Suppressor macrophage treated with lipopolysaccharide for 1 hour (primary cell): Measurements from ENCODE around the gene PLCB3.
"Not testable (repeated sequence)": the region's sequence is repeated elsewhere in the genome, so short reads cannot be mapped to it uniquely, and the experiment has no call there.

Experiments used
- DNase-seq, 3 donors: peaks; one replicate each; pipeline ENCODE4 v3.0.0-alpha.2; 2020 to 2022

The PLCB3 gene

DNA sequence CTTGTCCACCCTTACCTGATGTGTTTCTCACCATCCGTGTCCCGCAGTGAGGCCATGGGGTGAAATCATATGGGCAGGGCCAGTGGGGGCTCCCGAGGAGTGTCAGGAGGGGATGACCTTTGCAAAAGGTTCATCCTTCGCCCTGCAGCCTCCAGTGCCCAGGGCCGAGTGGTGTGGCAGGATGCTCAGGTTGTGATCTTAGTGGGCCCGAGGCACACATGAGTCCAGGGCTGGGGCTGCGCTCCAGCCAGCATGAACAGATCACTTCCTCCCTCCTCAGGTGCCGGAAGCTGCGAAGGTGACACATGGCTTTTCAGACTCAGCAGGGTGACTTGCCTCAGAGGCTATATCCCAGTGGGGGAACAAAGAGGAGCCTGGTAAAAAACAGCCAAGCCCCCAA, 13.3 kb upstream of the PLCB3 start:
- no peak for DNase-seq

DNA sequence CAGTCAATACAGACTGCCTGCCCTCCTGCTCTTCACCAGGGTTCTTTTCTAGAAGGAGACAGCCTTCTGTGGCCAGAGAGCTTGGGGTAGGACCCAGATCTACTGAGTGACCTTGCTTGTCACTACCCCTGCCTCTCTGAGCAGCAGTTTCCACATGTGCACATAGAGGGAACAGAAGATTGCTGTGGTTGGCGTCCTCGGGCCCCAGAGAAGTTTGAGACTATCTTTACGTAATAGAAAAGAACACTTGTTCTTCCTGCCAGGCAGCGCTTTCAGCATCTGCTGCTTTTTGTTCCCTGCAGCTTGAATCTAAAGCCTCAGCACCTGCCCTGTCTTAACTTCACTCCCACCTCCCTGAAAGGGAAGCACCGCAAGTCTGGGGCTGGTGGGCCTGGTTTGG, 12.3 kb upstream of the PLCB3 start:
- DNase-seq = peak in 1 of 3 donors; percentile 32

- DNase-seq = peak; percentile 92 to 98 (median 94)
These were observed 11.5 kb upstream of the PLCB3 start for GRCh38 chr11:64239662-64240434.

DNA sequence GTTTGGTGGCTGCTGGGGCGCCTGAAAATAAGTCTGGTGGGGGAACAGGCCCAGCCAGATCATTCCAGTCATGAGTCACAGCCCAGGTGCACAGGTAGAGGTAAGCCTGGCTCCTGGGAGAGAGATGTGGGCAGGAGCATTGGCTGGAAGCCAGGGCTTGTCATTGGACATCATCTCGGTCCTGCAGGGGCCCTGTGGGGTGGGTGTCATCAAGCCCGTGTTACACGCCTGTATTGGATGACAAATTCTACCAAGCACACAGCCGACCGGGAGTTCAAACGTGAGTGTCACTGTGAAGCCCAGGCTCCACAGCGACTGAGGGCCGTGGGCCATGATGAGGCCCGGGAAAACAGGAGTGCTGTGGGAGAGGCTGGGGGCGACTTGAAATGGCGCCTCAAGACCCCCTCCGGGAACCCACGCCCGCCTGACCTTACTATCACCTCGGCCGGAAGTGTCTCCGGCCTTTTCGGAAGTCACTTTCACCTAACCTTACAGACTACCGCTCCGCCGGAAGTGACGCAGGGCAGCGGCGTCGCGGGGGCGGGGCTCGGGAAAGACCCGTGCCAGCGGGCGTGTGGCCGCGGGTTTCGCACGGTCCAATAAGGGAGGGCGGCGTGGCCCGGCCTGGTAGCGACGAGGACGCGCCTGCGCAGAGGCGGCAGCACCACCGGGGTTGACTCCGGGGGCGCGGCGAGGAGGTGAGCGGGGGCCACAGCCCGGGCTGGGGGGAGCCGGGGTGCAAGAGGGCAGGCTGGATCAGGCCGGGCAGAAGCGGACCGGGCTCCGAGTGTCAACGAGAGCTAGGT, 10.7 kb upstream of the PLCB3 start, which contains the start of gene FKBP2:
FKBP2 (plus strand) TSS at position 661 of the 806 bp plus-strand sequence. CDS start 1,293 bp downstream, outside the sequence.
- DNase-seq = peak; percentile 99 to 100 (median 99)

DNA sequence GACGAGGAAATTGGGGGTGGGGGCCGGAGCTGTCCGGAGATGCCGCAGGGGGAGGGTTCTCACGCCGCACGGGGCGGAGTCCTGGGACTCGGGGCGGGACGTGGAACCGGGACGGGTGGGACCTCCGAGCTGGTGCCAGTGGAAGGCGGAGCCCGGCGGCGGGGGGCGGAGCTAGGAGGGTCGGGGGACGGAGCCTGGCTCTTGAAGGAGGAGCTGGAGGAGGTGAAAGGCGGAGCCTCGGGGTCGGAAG, 10.2 kb upstream of the PLCB3 start:
- peak in 2 of 3 donors; percentile 100 for DNase-seq

GRCh38 chr11:64241491-64242374, 9.6 kb upstream of the PLCB3 start:
- peak; percentile 27 to 100 (median 32) for DNase-seq

GRCh38 chr11:64243236-64243854, 8.0 kb upstream of the PLCB3 start:
- DNase-seq = no peak

DNA sequence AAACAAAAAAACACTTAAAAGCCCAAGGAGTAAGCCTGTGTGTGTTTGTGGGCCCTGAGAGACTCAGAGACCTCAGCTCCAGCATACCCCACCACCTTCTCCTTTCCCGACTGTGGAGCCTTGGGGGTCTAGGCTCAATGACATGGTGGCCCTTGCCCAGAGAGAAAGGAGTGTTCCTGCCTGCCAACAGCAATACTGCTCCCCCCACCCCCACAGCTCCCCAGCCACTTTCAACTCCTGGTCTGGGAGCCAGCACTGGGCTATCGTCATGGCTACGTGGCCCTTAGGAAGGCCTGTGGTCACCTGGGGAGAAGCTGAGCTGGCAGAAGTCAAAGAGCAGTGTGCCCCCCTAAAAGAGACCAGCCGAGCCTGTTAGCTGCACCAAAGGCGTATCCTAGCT, 7.2 kb upstream of the PLCB3 start:
- DNase-seq = no peak

GRCh38 chr11:64244966-64245365, 6.4 kb upstream of the PLCB3 start:
- no peak for DNase-seq

DNA sequence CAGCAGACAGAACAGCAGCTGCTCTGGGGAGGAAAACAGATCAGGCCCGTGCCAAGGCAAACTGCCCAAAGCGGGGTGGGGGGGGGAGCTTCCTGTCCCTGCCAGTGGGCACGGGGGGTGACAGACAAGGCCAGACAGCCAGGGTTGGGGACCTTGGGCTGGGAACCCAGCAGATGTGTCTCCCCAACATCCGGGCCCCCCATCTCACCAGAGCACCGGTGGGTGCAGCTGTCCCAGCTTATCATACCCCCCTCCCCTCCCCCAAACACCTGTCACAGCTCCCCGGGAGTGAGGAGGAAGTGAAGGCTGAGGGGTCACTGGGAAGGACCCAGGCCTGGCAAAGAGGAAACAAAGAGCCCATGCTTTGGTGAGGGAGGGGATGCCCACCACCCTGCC, 5.9 kb upstream of the PLCB3 start:
- no peak for DNase-seq

DNA sequence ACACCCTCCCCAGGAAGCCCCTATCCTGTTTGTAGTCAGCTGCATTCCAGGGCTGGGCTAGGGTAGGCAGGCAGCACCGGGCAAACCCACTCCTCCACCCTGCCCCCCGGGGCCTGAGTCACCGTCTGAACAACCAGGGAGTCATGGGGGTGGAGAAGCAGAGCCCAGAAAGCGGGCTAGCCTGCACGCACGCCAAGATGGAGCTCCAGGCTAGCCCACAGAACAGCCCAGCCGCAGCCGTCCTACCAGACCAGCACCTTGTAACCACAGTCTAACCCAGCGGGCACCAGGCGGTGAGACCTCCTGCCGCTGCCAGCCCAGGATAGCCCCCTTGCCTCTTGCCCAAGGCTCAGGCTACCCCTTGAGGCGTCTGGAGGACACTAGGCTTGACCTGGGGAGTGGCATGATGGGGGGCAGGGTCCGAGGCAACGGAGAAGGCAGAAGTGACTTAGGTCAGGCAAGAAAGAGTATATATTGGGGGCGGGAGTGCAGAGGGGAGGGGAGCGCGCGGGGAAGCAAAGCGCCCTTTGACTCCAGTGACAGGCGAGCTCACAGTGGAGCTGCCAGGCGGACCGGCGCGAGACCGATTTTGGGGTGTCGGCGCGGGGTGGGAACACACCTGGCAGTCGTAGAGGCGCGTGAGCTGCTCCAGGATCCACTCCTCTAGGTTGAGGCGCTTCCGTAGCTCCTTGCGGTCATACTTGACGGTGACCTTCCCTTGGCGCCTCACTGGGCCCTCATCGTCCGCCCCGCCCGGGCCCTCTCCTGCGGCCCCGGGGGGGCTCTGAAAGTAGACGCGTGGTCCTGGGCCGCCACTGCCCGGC, 5.3 kb upstream of the PLCB3 start:
- DNase-seq = peak; percentile 88 to 91 (median 89)

DNA sequence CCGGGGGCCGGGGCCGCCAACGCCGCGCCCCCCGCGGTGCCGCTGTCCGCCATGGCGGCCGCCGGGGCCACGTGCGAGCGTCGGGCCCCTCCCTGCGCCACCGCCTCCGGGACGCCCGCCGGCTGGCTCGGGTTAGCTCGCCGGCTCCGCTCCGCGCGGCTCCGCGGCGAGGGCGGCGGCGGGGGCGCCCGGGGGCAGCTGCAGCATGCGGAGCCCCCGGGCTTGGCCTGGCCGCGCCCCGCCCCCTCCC, 4.8 kb upstream of the PLCB3 start:
- DNase-seq = not testable (repeated sequence)

GRCh38 chr11:64246871-64247728, 4.2 kb upstream of the PLCB3 start, which contains the start of gene PPP1R14B:
Gene PPP1R14B, minus strand, starts transcription at chr11:64246943. Its CDS starts 270 bp downstream, at chr11:64246673.
- DNase-seq = peak; percentile 82 to 94 (median 89)

- DNase-seq = no peak
These were observed 3.4 kb upstream of the PLCB3 start for GRCh38 chr11:64247729-64248531.

- no peak for DNase-seq
These were observed 2.8 kb upstream of the PLCB3 start for GRCh38 chr11:64248578-64248977.

DNA sequence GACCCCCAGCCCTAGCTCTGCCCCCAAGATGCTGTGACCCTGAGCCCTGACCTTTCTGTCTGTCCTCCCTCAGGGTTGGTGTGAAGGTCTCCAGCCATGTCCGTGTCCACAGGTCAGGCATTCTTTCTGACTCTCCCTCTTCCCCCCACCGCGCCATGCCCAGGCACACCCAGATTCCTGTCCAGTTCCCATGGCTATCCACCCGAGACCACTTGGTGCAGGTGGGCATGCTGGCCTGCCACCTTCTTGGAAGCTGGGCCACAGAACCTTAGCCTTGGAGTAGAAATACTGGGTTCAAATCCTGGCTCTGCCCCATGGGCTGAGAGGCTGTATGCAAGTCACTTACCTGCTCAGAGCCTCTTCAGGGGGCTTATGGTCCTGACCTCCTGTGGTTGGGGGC, 2.3 kb upstream of the PLCB3 start:
- no peak for DNase-seq

GRCh38 chr11:64249563-64250414, 1.5 kb upstream of the PLCB3 start:
- DNase-seq = no peak

DNA sequence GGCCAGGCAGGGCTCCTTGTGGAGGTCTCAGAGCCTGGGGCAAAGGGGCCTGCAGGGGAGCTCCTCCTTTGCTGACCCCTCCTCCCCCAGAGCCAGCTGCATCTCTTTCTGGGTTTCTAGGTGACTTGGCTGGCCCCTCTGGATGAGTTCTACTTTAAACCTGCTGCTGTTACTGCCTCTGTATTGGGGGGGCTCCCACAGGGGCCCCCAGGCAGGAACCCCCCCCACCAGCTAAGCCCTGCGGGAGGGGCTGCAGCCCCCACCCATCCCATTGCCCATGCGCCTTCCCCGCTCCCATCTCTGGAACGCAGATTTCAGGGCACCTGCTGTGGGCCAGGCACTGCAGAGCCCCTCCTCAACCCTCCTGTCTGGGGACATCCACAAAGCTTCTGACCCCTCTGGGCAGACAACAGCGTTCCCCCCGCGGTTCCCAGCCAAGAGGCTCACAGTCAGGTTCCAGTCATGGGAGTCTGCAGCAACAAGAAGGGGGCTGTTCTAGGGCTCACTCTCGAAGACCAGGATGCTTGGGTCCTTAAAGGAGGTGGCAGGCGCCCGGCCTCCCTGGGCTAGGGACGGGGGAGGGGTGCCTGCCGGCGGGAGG, 815 bp upstream of the PLCB3 start:
- DNase-seq = no peak

DNA sequence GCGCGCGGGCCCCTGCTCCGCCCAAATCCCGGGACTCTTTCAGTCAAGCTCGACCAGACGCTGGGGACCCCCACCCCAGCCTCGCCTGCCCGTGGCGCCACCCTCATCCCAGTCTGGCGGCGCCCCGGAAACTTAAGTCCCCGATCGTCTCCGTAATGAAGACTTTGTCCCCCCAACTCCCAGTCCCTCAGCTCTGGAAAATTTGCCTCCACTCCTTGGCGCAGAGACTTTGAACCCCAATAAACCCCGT, 348 bp downstream of the PLCB3 start:
- DNase-seq = no peak
